ENCODE measurements around the gene RAE1.
"Not testable (repeated sequence)": the region's sequence is repeated elsewhere in the genome, so short reads cannot be mapped to it uniquely, and the experiment has no call there.

The RAE1 gene

GRCh38 chr20:57414867-57415592, 64.0 kb downstream of the RAE1 start:
- DNase-seq (ENCODE audit: low read depth, low spot score): peak; percentile 45

- no peak for DNase-seq (ENCODE audit: low read depth, low spot score)
Observed at GRCh38 chr20:57415771-57416170, 64.7 kb downstream of the RAE1 start.

GRCh38 chr20:57416296-57417022, 65.4 kb downstream of the RAE1 start:
- no peak for DNase-seq (ENCODE audit: low read depth, low spot score)

GRCh38 chr20:57417051-57417689, 66.1 kb downstream of the RAE1 start:
- no peak for DNase-seq (ENCODE audit: low read depth, low spot score)

- DNase-seq (ENCODE audit: low read depth, low spot score): no peak
Observed at GRCh38 chr20:57417830-57418780, 67.0 kb downstream of the RAE1 start.

GRCh38 chr20:57419479-57419878, 68.4 kb downstream of the RAE1 start:
- not testable (repeated sequence) for DNase-seq (ENCODE audit: low read depth, low spot score)

GRCh38 chr20:57420571-57421252, 69.7 kb downstream of the RAE1 start:
- DNase-seq (ENCODE audit: low read depth, low spot score): no peak

- DNase-seq (ENCODE audit: low read depth, low spot score): no peak
Observed at GRCh38 chr20:57421253-57422220, 70.5 kb downstream of the RAE1 start.

- no peak for DNase-seq (ENCODE audit: low read depth, low spot score)
Observed at GRCh38 chr20:57422254-57422653, 71.2 kb downstream of the RAE1 start.

- peak; percentile 47 for DNase-seq (ENCODE audit: low read depth, low spot score)
Observed at GRCh38 chr20:57425150-57426013, 74.3 kb downstream of the RAE1 start.

- DNase-seq (ENCODE audit: low read depth, low spot score): no peak
Observed at GRCh38 chr20:57426271-57426689, 75.2 kb downstream of the RAE1 start.

GRCh38 chr20:57426831-57427230, 75.8 kb downstream of the RAE1 start:
- no peak for DNase-seq (ENCODE audit: low read depth, low spot score)

GRCh38 chr20:57428324-57429158, 77.5 kb downstream of the RAE1 start:
- no peak for DNase-seq (ENCODE audit: low read depth, low spot score)

Data from ELF-1 (cell line).